WTC11 (cell line): ENCODE results near the gene CATSPERZ. TPM values are rescaled to one million over a fixed set of nuclear protein-coding genes. Genes with fewer than 3 reads are reported as not detected.

ENCODE experiments used
- microRNA-seq: library from miRNA; unstranded; fragments of <30 nt; microRNA quantifications from one replicate; pipeline ENCODE4 v1.2.0, GENCODE V29; 2022; ENCODE audit warnings: borderline number of aligned reads
- total RNA-seq: library from RNA; stranded (reverse); gene quantifications from 3 replicates; pipeline ENCODE4 v1.2.3, GENCODE V29; 2021

CATSPERZ gene
- total RNA-seq, 1 experiment from 2014 or later = 2.5 TPM

Small RNA genes lying within 50 kb of the gene (microRNA-seq; reads per million reads assigned to microRNA genes)
- not detected for gene MIR7155

Other genes starting within 250 kb of the CATSPERZ start
- 36.9 to 54.4 TPM (median 52.9 TPM) in 3 replicates for gene MACROD1, start 134.2 kb upstream of the CATSPERZ start, total RNA-seq
- 291 to 296 TPM (median 296 TPM) in 3 replicates for gene STIP1, start 114.2 kb upstream of the CATSPERZ start, total RNA-seq
- gene FERMT3, start 93.6 kb upstream of the CATSPERZ start, total RNA-seq = 3.8 to 8.2 TPM (median 3.8 TPM) in 3 replicates
- 52.3 to 58.8 TPM (median 53.2 TPM) in 3 replicates for gene TRPT1, start 74.2 kb upstream of the CATSPERZ start, total RNA-seq
- 59.1 to 64.4 TPM (median 60.1 TPM) in 3 replicates for gene NUDT22, start 74.1 kb upstream of the CATSPERZ start, total RNA-seq
- 26.0 to 27.2 TPM (median 27.1 TPM) in 3 replicates for gene DNAJC4, start 69.8 kb upstream of the CATSPERZ start, total RNA-seq
- gene VEGFB, start 65.8 kb upstream of the CATSPERZ start, total RNA-seq = 51.7 to 62.2 TPM (median 59.7 TPM) in 3 replicates
- gene FKBP2, start 59.3 kb upstream of the CATSPERZ start, total RNA-seq = 57.2 to 65.9 TPM (median 61.7 TPM) in 3 replicates
- 435 to 471 TPM (median 458 TPM) in 3 replicates for gene PPP1R14B, start 53.4 kb upstream of the CATSPERZ start, total RNA-seq
- gene PLCB3, start 48.8 kb upstream of the CATSPERZ start, total RNA-seq = 80.0 to 97.4 TPM (median 82.2 TPM) in 3 replicates
- 30.5 to 34.7 TPM (median 31.3 TPM) in 3 replicates for gene BAD, start 15.7 kb upstream of the CATSPERZ start, total RNA-seq
- gene GPR137, start 14.5 kb upstream of the CATSPERZ start, total RNA-seq = 51.1 to 53.8 TPM (median 51.8 TPM) in 3 replicates
- gene KCNK4, start 9.1 kb upstream of the CATSPERZ start, total RNA-seq = 0.25 to 0.74 TPM (median 0.48 TPM) in 3 replicates
- 56.3 to 81.9 TPM (median 59.1 TPM) in 3 replicates for gene ESRRA, start 5.2 kb downstream of the CATSPERZ start, total RNA-seq
- gene TRMT112, start 17.2 kb downstream of the CATSPERZ start, total RNA-seq = 285 to 321 TPM (median 314 TPM) in 3 replicates
- gene PRDX5, start 17.8 kb downstream of the CATSPERZ start, total RNA-seq = 255 to 293 TPM (median 282 TPM) in 3 replicates
- gene CCDC88B, start 39.8 kb downstream of the CATSPERZ start, total RNA-seq = 17.0 to 22.0 TPM (median 19.9 TPM) in 3 replicates
- 16.8 to 18.3 TPM (median 18.3 TPM) in 3 replicates for gene RPS6KA4, start 58.8 kb downstream of the CATSPERZ start, total RNA-seq